ENCODE results near the gene HMMR.
"Not testable (repeated sequence)": the region's sequence is repeated elsewhere in the genome, so short reads cannot be mapped to it uniquely, and the experiment has no call there.

HMMR gene

GRCh38 chr5:163460562-163461171 lies at the start of gene HMMR:
TSS of gene HMMR (plus strand) at chr5:163460632. CDS start at chr5:163460693, 61 bp downstream.
- TF ChIP-seq CTCF (IDR thresholded peaks at IDR 0.05; ENCODE audit: low read depth, low read length): no peak
- no peak for DNase-seq (ENCODE audit: extremely low read depth, low read depth)

GRCh38 chr5:163415673-163416072 lies 44.8 kb upstream of the HMMR start:
- not testable (repeated sequence) for DNase-seq (ENCODE audit: extremely low read depth, low read depth)

GRCh38 chr5:163424836-163425235 lies 35.6 kb upstream of the HMMR start:
- TF ChIP-seq CTCF (IDR thresholded peaks at IDR 0.05; ENCODE audit: low read depth, low read length): no peak
- no peak for DNase-seq (ENCODE audit: extremely low read depth, low read depth)

GRCh38 chr5:163426128-163426527 lies 34.3 kb upstream of the HMMR start:
- not testable (repeated sequence) for DNase-seq (ENCODE audit: extremely low read depth, low read depth)

GRCh38 chr5:163432544-163432943 lies 27.9 kb upstream of the HMMR start:
- no peak for TF ChIP-seq CTCF (IDR thresholded peaks at IDR 0.05; ENCODE audit: low read depth, low read length)
- no peak for DNase-seq (ENCODE audit: extremely low read depth, low read depth)

GRCh38 chr5:163433271-163433670 lies 27.2 kb upstream of the HMMR start:
- no peak for DNase-seq (ENCODE audit: extremely low read depth, low read depth)
- no peak for TF ChIP-seq CTCF (IDR thresholded peaks at IDR 0.05; ENCODE audit: low read depth, low read length)

GRCh38 chr5:163434401-163434866 lies 26.0 kb upstream of the HMMR start:
- no peak for DNase-seq (ENCODE audit: extremely low read depth, low read depth)
- no peak for TF ChIP-seq CTCF (IDR thresholded peaks at IDR 0.05; ENCODE audit: low read depth, low read length)

- DNase-seq (ENCODE audit: extremely low read depth, low read depth): no peak
- no peak for TF ChIP-seq CTCF (IDR thresholded peaks at IDR 0.05; ENCODE audit: low read depth, low read length)
Measured at GRCh38 chr5:163436515-163436914, 23.9 kb upstream of the HMMR start.
